ENCODE measurements around the gene DNER.

DNER gene

GRCh38 chr2:229666811-229667210, 47.5 kb downstream of the DNER start:
- DNase-seq (ENCODE audit: low read depth) = no peak

DNA sequence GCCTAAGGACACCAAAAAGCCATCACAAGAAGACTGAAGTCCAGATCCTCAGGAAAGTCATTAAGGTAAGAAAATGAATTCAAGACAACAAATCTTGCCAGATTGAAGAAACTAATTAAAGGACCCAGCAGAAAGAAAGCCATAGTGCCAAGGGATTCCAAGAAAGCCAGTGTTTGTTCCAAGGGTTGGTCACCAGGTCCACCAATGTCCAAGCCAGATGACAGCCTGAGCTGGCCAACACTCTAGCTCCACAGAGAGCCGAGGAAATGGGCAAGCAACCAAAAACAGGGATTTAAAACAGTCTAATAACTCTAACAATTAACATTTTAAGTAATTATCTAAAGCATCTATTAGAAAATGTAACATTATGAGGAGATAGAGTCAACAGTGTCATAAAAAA, 49.2 kb downstream of the DNER start:
- DNase-seq (ENCODE audit: low read depth) = no peak

GRCh38 chr2:229661478-229661877, 52.9 kb downstream of the DNER start:
- DNase-seq (ENCODE audit: low read depth) = no peak

- DNase-seq (ENCODE audit: low read depth) = no peak
Measured at GRCh38 chr2:229660951-229661350, 53.4 kb downstream of the DNER start.

DNA sequence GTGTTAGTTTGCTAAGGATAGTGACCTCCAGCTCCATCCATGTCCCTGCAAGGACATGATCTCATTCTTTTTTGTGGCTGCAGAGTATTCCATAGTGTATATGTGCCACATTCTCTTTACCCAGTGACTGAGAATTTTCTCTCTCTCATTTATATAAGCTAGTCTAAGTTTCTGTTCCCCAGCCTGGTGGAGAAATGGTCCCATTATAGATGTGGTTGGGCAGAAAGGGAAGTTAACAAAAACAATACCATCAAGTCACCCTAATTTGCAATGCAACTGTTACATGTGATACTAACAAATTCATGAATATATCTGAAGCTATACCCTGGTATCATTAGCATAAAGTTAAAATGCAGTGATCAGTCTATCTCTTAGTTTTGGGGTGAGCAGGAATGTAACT, 54.0 kb downstream of the DNER start:
- no peak for DNase-seq (ENCODE audit: low read depth)

DNA sequence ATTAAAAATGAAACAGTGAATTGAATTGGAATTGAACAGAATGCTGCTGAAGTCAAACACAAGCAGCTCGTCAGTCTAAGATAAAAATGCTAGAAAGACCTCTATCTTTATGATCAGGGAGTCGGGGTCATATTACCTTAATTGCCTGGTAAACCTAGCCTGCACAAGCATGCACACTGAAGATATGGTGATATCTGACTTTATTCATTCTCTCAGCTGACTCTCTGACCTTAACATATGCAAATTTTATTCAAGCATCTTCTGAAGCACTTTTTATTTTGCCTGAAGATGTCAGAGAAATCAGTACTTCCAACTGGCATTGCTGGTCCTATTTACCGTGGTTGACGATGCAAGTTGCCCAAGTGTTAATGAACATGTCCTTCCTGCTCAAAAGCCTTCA, 56.4 kb downstream of the DNER start:
- DNase-seq (ENCODE audit: low read depth) = no peak

- no peak for DNase-seq (ENCODE audit: low read depth)
Measured at GRCh38 chr2:229654437-229654836, 59.9 kb downstream of the DNER start.

- no peak for DNase-seq (ENCODE audit: low read depth)
Measured at GRCh38 chr2:229653531-229653930, 60.8 kb downstream of the DNER start.

DNA sequence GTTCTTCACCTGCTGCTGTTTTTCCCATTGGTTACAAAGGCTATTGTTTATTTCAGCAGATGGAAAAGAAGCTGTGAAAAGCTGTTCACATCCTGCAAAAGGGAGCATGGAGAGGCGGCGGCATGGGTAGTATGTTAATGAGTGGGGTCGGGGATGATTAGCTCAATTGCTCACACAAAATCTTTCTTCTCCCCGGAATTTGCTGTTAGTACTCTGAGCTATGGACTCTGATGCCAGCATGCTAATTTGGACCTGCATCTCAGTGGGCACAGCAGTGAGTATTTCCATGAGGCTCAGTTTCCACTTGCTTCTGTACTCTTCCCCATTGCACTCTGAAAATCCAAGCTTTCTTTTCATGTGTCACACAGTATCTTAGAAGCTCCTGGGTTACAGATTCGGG, 61.6 kb downstream of the DNER start:
- DNase-seq (ENCODE audit: low read depth) = no peak

DNA sequence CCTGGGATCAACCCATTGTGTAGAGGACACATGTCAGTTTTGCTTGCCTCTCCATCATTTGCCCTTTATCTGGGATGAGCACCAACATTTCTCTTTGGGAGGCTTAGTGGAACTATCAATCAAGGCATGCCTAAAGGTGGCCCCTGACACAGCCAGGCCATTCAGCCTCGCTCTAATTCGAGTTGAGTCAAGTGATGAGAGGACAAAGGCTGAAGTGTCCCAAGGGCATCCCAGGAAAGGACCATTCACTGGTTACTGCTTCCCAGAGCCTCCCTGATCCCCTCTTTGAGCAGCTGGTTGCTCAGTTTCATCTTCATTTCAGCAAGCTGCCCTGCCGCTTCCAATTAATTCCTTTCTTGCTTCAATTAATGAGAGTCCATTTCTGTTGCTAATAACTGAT, 63.5 kb downstream of the DNER start:
- DNase-seq (ENCODE audit: low read depth) = no peak

DNA sequence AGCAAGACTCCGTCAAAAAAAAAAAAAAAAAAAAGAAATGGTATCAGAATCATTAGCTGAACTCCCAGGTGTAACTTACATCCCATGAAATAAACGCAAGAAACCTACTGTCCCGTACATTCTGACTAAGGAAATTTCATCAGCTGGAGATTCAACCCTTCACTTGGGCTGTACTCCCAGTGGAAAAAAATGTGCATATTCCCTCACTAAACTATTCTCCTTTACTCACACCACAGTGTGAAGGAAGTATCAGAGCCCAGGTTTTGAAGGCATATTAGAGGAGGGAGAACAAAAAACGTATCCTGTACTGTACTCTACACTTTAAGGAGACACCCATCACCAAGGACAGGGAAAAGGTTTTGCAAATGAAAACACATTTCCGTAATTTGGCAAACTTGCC, 64.3 kb downstream of the DNER start:
- no peak for DNase-seq (ENCODE audit: low read depth)

DNA sequence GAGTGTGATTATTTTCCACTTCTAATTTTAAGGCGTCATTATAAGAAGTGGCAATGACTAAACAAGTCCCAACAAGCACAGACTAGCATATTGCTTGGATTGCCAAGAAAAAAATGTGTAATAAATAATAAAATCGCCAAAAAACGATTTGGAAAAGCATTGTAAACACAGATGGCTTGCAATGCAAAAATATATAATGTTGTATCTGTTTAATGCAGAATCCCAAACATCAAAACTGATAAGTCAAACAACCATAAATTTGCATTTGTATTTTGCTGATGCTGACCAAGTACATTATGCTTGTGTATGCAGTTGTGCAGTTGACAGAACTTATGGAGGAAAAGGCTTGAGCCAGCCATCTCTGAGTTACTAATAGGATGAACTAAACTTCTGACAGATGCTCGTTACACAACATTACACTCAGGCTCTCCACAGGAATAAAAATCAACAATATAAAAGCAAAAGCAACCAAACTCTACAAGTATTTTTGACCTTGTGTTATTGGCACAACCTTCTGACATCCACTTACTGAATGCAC, 68.1 kb downstream of the DNER start:
- no peak for DNase-seq (ENCODE audit: low read depth)

DNA sequence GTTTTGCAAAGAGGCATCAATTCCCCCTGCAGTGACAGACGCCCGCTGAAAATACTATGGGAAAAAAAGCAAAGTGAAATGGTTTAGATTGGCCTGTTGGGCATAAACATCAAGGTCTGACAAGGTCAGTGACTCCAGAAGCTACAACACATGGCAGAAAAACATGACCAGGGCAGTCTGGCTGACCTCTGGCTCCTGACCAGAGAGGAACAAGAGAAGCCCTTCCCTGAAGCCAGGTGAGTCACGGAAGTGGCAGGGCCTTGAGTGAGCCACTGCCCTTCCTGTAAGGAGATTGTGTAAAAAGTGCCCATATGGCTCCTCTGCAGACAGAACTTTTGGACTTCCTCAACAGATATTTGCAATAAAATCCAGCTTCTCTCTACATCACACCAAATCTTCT, 72.0 kb downstream of the DNER start:
- DNase-seq (ENCODE audit: low read depth) = no peak

DNA sequence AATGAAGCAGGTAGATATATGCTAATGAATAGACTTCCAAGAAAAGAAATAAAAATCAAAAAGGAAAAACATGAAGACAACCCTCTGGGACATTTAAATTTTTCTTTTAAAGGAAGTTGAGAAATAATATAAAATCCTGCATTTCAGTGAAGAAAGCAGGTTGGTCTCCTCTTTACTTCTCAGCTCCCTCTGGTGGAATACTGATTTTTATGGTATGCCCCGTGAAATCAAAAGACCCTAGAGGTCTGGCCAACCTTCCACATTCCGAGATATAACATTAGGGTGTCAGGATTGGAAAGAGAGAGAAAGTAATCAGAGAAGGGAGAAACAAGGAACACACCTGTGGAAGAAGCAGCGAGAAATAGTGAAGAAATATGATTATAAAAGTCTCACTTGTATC, 72.7 kb downstream of the DNER start:
- DNase-seq (ENCODE audit: low read depth) = no peak

- DNase-seq (ENCODE audit: low read depth) = no peak
Measured at GRCh38 chr2:229640636-229641035, 73.7 kb downstream of the DNER start.

DNA sequence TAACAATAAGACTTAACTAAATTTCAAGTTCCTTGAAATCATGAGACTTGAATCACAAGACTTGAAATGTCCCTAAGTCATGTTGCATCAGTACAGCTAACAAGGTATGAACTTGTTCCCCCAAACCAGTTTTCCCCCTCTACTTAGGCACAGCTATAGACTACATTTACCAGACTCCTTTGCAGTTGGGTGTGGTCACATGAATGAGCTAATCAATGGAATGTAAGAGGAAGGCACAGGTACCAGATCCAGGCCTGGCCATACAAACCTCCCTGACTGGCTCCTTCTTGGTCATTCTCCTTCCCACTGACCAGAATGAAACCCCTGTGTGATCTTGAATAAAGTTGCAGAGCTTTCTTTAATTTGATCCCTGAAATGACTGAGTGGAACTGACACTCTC, 77.8 kb downstream of the DNER start:
- no peak for DNase-seq (ENCODE audit: low read depth)

DNA sequence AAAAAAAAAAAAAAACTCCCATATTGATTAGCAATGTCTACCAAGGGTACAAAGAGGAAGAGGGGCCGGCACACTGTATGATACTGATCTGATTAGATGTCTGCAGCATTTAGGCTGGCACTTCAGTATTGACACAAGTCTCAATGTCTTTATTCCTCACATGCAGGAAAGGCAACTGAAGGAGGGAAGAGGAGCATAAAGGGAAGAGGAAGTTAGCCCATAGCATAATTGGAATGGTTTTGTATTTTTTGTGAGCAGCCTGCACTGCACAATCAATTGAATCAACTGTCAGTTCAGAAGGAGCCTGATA, 79.0 kb downstream of the DNER start:
- DNase-seq (ENCODE audit: low read depth) = no peak

- no peak for DNase-seq (ENCODE audit: low read depth)
Measured at GRCh38 chr2:229634601-229635370, 79.6 kb downstream of the DNER start.

DNA sequence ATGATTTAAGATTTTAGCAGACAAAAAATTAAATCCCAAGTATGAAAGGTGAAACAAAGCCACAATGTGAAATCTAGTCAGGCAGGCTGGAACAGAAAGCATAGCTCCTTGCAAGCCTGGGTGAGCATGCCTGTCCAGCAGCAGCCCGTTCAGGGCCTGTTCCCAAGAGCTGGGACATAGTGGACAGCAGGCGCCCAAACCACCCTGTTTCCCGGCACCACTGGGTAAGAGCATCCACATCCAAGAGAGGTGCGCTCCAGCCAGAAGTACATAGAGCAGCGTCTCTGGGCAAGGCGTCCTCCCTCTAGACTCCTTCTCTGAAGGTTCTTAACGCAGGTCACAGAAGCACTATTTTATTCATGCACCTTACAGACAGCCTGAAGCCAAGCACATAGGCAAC, 80.8 kb downstream of the DNER start:
- DNase-seq (ENCODE audit: low read depth) = no peak

DNA sequence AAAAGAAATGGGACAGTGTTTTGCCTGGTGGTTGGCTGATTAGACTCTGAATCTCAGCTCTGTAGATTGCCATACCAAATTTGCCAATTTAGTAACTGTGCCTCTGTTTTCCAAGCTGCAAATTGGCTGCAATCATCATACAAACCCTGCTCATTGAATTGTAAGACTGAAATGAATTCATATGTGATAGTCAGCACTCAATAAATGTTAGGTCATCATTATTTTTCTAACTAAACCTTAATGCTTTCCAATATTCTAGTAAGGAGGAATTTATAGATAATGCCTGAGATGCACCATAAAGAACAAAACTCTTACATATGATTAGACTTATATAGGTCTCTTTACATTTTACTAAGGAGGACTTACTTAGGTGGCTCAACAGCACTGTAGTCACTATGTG, 85.3 kb downstream of the DNER start:
- no peak for DNase-seq (ENCODE audit: low read depth)

DNA sequence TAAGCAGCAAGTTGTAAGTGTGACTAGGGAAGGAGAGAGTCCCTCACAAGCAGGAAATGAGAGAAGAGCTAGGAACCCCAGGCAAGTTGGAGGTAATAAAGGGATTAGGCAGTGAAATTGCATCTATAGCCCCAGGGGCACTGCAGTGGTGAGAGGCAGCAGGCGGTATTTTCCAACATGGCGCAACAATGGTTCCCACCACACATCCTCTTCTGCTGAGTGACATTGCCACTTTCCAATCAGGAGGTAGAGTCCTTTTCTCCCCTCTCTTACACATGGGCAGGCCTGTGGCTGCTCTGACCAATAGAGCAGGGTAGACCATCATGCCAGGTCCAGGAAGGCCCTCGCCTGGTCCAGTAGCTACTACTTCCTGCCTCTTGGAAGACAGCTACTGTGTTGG, 86.6 kb downstream of the DNER start:
- DNase-seq (ENCODE audit: low read depth) = no peak

DNA sequence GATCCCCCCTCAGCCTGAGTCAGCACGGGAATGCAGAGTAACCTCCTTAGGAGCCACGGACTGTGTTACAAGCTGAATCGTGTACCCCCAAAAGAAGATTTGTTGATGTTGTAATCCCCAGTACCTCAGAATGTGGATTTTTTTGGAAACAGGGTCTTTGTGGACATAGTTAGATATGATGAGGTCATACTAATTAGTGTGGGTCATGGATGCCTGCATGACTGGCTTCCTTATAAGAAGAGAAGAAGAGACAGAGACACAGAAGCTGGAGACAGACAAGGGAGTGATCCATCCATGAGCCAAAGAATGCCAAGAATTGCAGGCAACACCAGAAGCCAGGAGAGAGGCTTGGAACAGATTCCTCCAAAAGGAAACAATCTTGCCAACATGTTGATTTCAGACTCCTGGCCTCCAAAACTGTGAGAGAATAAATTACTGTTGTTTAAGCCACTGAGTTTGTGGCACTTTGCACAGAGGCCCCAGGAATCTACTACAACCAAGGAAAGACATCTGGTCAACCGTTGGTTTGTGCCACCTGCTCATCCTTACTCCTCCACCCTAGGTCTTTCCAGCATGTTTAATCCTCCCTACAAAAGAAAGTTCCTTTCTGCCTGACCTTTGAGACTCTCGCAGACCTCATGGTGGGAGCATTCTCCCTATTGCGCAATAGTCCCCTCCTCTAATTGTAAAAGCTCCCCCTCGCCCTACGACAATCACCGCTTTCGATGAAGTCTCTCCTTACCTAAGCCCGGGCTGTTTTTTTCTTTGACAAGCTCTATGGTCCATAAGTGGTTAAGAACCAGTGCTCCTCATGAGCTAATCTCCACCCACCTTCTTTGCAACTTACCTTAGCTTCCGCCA, 91.6 kb downstream of the DNER start:
- DNase-seq (ENCODE audit: low read depth) = no peak

DNA sequence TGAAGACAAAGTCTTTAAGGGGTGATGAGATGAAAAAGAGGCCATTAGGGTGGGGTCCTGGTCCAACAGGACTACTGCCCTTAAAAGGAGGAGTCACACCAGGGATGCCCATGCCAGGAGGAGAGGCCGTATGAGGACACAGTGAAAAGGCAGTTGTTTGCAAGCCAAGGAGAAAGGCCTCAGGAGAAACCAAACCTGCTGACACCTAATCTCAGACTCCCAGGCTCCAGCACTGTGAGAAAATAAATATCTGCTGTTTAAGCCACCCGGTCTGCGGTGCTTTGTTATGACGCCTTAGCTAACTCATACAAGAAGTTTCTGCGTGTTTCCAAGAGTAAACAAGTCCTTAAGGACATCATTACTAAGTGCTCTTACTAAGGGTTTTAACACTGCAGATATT, 93.6 kb downstream of the DNER start:
- no peak for DNase-seq (ENCODE audit: low read depth)

GRCh38 chr2:229620289-229620688, 94.1 kb downstream of the DNER start:
- DNase-seq (ENCODE audit: low read depth) = no peak
